ENCODE results near the gene OR51B2. TPM values are rescaled to one million over a fixed set of nuclear protein-coding genes. Genes with fewer than 3 reads are reported as not detected.
A peak's percentile ranks its signal among the peaks of the same experiment; 100 is the strongest.
"Not testable (repeated sequence)": the region's sequence is repeated elsewhere in the genome, so short reads cannot be mapped to it uniquely, and the experiment has no call there.

The OR51B2 gene
- total RNA-seq, 1 experiment from 2014 or later: not detected

GRCh38 chr11:5362017-5362625, 38.0 kb upstream of the OR51B2 start:
- no peak overlapping the region for H2AFZ ChIP-seq (ENCODE audit: low read length)
- H3K23me2 ChIP-seq (ENCODE audit: insufficient read length, low read depth, low read length, poor library complexity, severe bottlenecking): no peaks in the 10 kb centered on the region
- no peak overlapping the region for H3K4me2 ChIP-seq (ENCODE audit: insufficient read depth, insufficient read length, low read length)
- H4K5ac ChIP-seq (ENCODE audit: insufficient read length, low read depth, low read length): no peak overlapping the region
- no peak overlapping the region for H3T11ph ChIP-seq (ENCODE audit: low read length)
- H3K36me3 Mint-ChIP-seq (ENCODE audit: insufficient read depth in 1 of 3, low read depth in 3 of 3): no peaks in the 10 kb centered on the region; a peak in 1 of 7 replicates
- no peak overlapping the region for H3K23ac ChIP-seq (ENCODE audit: insufficient read length, low read depth, low read length)
- H3K79me2 ChIP-seq (ENCODE audit: insufficient read depth, low read length): no peaks in the 10 kb centered on the region
- H3K9ac ChIP-seq (ENCODE audit: extremely low read depth, insufficient read length, low read length): no peak overlapping the region
- H3K27ac ChIP-seq (ENCODE audit: insufficient read length, low read depth, low read length): no peak overlapping the region
- peaks cover 0 to 2% of the 10 kb centered on the region in 2 experiments; a peak in 1 of 5 replicates for H3K9me3 Mint-ChIP-seq
- no peak overlapping the region for H2BK120ac ChIP-seq (ENCODE audit: low read depth, low read length, poor library complexity, severe bottlenecking)
- no peak overlapping the region for H3K56ac ChIP-seq (ENCODE audit: insufficient read length, low read depth, low read length)
- peaks cover 0 to 4% of the 10 kb centered on the region in 2 experiments; a peak in 2 of 4 replicates for H3K4me1 Mint-ChIP-seq
- no peak overlapping the region for H2BK5ac ChIP-seq (ENCODE audit: insufficient read length, low read length)
- no peak overlapping the region for H3K18ac ChIP-seq (ENCODE audit: insufficient read length, low read depth, low read length)
- no peak overlapping the region for H3K4me3 Mint-ChIP-seq
- DNase-seq: no peak
- H3K9me3 ChIP-seq (ENCODE audit: control insufficient read depth, low read depth, low read length): no peaks in the 10 kb centered on the region
- no peak overlapping the region for H2BK12ac ChIP-seq (ENCODE audit: insufficient read length, low read depth, low read length)
- H3K79me1 ChIP-seq (ENCODE audit: insufficient read depth, low read depth, low read length, poor library complexity, severe bottlenecking): no peaks in the 10 kb centered on the region
- 0 out of 7 replicates have a peak overlapping the region, but pooled peaks of 1 of the 3 experiments have one; percentile 20 for H3K27ac Mint-ChIP-seq
- TF ChIP-seq CTCF (conservative IDR thresholded peaks at IDR 0.05): no peak
- no peak overlapping the region for H2BK20ac ChIP-seq (ENCODE audit: low read depth, low read length, poor library complexity, severe bottlenecking)
- H4K20me1 ChIP-seq (ENCODE audit: control insufficient read depth, insufficient read depth, insufficient read length): no peaks in the 10 kb centered on the region
- no CpG with 5 or more reads among the region's 3 CpGs for WGBS (ENCODE audit: extremely low coverage, insufficient read length, low lambda C conversion rate)
- no peak overlapping the region for H3K4ac ChIP-seq (ENCODE audit: low read depth, low read length)
- no peak overlapping the region for H4K8ac ChIP-seq (replicated peaks; ENCODE audit: insufficient read length, low read depth, low read length)
- H3K4me1 ChIP-seq (ENCODE audit: insufficient read depth, low read length): no peaks in the 10 kb centered on the region
- no peak overlapping the region for H4K91ac ChIP-seq (ENCODE audit: insufficient read length, low read depth, low read length)
- no peak overlapping the region for H3K14ac ChIP-seq (ENCODE audit: insufficient read depth, low read length)
- H2AK5ac ChIP-seq (ENCODE audit: insufficient read length, low read length): no peak overlapping the region
- H3K27me3 ChIP-seq (ENCODE audit: insufficient read depth, low read length): no peaks in the 10 kb centered on the region
- no peaks in the 10 kb centered on the region for H3K27me3 Mint-ChIP-seq (ENCODE audit: low read depth)
- H2BK15ac ChIP-seq (ENCODE audit: low read depth, low read length): no peak overlapping the region

- not testable (repeated sequence) for H3K79me1 ChIP-seq (ENCODE audit: insufficient read depth, low read depth, low read length, poor library complexity, severe bottlenecking); H3K36me3 Mint-ChIP-seq (ENCODE audit: insufficient read depth in 1 of 3, low read depth in 3 of 3); H3K4me1 Mint-ChIP-seq; H2AFZ ChIP-seq (ENCODE audit: low read length); H3K4me2 ChIP-seq (ENCODE audit: insufficient read depth, insufficient read length, low read length); H2AK5ac ChIP-seq (ENCODE audit: insufficient read length, low read length); H2BK20ac ChIP-seq (ENCODE audit: low read depth, low read length, poor library complexity, severe bottlenecking); H3K9me3 ChIP-seq (ENCODE audit: control insufficient read depth, low read depth, low read length); H3K9me3 Mint-ChIP-seq; H3K14ac ChIP-seq (ENCODE audit: insufficient read depth, low read length); H2BK15ac ChIP-seq (ENCODE audit: low read depth, low read length); H3K56ac ChIP-seq (ENCODE audit: insufficient read length, low read depth, low read length); H3K4me1 ChIP-seq (ENCODE audit: insufficient read depth, low read length); H3K23ac ChIP-seq (ENCODE audit: insufficient read length, low read depth, low read length); H4K91ac ChIP-seq (ENCODE audit: insufficient read length, low read depth, low read length); H3T11ph ChIP-seq (ENCODE audit: low read length); H3K79me2 ChIP-seq (ENCODE audit: insufficient read depth, low read length); H3K27ac ChIP-seq (ENCODE audit: insufficient read length, low read depth, low read length); H2BK12ac ChIP-seq (ENCODE audit: insufficient read length, low read depth, low read length); H3K23me2 ChIP-seq (ENCODE audit: insufficient read length, low read depth, low read length, poor library complexity, severe bottlenecking); H2BK120ac ChIP-seq (ENCODE audit: low read depth, low read length, poor library complexity, severe bottlenecking); H2BK5ac ChIP-seq (ENCODE audit: insufficient read length, low read length); H3K18ac ChIP-seq (ENCODE audit: insufficient read length, low read depth, low read length); H3K9ac ChIP-seq (ENCODE audit: extremely low read depth, insufficient read length, low read length); H3K4ac ChIP-seq (ENCODE audit: low read depth, low read length); DNase-seq; H3K27me3 Mint-ChIP-seq (ENCODE audit: low read depth); H3K27ac Mint-ChIP-seq; H3K4me3 Mint-ChIP-seq; H4K20me1 ChIP-seq (ENCODE audit: control insufficient read depth, insufficient read depth, insufficient read length); H3K27me3 ChIP-seq (ENCODE audit: insufficient read depth, low read length); H4K5ac ChIP-seq (ENCODE audit: insufficient read length, low read depth, low read length); H4K8ac ChIP-seq (replicated peaks; ENCODE audit: insufficient read length, low read depth, low read length)
- no CpG with 5 or more reads among the region's 5 CpGs for WGBS (ENCODE audit: extremely low coverage, insufficient read length, low lambda C conversion rate)
Measured at GRCh38 chr11:5356031-5356430, 31.9 kb upstream of the OR51B2 start.
